GM18519 (cell line): ENCODE data around the gene BSG.
A peak's percentile ranks its signal among the peaks of the same experiment; 100 is the strongest.

ENCODE experiments used
- ATAC-seq: cut with Tn5 transposase; IDR thresholded peaks from one replicate; pipeline ENCODE4 v1.9.1; 2021; ENCODE audit warnings: mild to moderate bottlenecking, moderate library complexity; ENCODE audit not compliant: unreplicated experiment, low FRiP score

Gene BSG

DNA sequence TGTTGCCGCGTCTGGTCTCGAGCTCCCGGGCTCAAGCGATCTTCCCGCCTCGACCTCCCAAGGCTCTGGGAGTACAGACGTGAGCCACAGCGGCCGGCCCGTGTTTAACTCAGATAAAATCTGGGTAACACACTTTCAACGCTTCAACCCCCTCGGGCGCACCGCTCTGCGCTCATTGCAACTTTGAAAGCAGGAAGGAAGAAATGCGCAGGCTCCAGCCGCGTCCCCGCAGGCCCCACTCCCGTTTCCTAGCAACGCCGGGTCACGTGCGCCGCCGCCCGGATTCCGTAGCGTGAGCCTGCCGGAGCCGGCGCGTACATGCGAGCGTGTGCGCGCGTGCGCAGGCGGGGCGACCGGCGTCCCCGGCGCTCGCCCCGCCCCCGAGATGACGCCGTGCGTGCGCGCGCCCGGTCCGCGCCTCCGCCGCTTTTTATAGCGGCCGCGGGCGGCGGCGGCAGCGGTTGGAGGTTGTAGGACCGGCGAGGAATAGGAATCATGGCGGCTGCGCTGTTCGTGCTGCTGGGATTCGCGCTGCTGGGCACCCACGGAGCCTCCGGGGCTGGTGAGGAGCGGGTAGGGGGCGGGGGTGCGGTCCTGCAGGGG is at the start of gene BSG:
BSG (plus strand) TSS at position 457 of the 603 bp plus-strand sequence; CDS start at position 496, 39 bp downstream.
- ATAC-seq: peak; percentile 74

DNA sequence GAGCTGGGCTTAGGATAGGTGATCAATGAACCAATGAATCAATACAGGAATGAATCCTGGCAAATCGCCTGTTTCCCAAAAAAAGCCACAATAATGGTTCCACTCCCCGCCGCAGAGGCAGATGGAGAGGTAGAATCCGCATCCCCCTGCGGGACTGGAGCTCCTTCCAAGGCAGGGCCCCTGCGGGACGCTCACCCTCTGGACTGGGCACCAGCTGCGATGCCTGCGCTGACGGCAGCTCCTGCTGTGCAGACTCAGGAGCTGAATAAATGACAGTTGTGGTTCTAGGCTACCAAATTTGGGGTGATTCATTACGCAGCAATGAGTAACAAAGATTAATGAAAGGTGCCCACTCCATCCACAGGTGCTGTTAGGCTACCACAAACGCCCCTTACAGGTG is 49.7 kb upstream of the BSG start:
- no peak for ATAC-seq

DNA sequence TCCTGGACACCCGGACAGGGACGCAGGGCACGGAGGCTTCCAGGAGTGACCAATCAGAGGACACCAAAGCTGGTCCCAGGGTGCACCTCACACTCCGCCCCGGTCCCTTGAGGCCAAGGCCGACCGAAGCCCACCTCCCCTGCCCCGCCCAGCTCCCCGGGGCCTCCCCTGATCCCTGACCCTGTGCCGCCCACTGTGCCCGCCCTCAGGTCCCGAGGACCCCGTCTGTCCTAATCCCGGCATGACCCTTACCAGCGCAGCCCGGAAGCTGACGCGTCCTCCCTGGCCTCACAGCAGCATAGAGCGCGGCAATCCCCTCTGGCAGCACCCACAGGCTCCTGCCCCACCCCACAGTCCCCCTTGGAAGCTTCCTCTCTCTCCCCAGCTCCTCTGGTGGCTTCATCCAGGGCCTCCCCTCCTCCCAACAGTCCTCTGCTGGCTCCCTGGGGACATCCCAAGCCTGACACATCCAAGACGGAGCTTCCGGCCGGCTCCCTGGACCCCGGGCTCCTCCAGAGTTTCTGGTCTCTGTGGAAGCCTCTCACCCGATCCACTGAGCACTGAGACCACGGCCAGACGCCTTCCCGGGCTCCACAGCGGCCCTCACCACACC is 48.2 kb upstream of the BSG start:
- no peak for ATAC-seq

DNA sequence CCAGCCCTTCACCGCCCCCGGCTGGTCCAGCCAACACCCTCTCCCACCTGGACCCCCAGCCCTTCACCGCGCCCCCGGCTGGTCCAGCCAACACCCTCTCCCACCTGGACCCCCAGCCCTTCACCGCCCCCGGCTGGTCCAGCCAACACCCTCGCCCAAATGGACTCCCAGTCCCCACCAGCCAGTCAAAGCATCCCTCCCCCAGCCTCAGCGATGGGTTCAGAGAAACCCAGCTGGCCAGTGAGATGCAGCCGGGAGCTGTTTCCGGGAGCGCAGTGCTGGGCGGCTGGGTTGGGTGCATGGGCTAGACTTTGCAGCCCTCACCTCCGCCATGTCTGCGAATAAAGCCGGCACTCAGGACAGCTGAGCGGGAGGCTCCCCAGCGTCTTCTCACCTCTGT is 47.4 kb upstream of the BSG start:
- ATAC-seq: no peak

DNA sequence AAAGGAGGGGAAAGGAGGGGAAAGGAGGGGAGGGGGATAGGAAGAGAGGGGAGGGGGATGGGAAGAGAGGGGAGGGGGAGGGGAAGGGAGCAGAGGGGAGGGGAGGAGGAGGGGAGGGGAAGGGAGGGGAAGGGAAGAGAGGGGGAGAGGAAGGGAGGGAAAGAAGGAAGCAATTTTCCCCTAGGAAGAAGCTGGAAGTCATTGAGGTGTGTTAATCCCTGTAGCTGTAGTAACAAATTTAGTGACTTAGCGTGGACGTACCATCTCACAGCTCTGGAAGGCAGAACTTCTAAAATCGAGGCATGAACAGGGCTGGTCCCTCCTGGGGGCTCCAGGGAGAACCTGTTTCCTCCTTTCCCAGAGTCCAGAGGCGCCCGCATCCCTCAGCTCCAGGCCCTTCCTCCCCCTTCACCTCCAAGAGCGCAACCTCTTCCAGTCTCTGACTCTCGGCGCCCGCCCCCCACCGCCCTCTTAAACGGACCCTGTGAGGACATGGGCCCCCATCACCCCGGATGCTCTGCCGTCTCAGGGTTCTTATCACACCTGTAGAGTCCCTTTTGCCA is 46.5 kb upstream of the BSG start:
- no peak for ATAC-seq

DNA sequence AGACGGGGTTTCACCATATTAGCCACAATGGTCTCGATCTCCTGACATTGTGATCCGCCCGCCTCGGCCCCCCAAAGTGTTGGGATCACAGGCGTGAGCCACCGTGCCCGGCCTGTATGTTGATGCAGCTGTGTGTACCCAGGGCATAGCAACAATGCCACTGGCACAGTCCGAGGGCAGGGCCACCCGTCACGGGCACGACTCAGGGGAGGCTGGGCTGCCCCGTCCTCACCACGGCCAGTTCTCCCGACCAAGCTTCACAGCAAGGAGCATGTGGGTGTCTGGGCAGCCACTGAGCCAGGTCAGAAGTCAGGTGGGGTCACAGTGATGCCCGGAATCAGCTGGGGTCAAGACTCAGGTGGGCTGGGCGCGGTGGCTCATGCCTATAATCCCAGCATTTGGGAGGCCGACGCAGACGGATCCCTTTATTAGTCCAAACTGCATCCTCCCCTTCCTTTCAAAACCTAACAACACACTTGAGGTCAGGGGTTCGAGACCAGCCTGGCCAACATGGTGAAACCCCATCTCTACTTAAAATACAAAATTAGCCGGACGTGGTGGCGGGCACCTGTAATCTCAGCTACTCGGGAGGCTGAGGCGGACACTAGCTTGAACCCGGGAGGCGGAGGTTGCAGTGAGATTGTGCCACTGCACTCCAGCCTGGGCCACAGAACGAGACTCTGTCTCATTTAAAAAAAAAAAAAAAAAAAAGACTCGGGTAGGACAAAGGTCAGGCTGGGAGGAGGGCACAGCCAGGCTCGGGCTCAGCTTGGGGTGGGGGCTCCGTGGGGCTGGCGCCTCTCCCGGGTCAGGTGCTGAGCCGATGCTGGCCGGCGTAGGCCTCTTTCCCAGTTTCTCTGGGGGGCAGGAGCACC is 42.0 kb upstream of the BSG start:
- no peak for ATAC-seq

DNA sequence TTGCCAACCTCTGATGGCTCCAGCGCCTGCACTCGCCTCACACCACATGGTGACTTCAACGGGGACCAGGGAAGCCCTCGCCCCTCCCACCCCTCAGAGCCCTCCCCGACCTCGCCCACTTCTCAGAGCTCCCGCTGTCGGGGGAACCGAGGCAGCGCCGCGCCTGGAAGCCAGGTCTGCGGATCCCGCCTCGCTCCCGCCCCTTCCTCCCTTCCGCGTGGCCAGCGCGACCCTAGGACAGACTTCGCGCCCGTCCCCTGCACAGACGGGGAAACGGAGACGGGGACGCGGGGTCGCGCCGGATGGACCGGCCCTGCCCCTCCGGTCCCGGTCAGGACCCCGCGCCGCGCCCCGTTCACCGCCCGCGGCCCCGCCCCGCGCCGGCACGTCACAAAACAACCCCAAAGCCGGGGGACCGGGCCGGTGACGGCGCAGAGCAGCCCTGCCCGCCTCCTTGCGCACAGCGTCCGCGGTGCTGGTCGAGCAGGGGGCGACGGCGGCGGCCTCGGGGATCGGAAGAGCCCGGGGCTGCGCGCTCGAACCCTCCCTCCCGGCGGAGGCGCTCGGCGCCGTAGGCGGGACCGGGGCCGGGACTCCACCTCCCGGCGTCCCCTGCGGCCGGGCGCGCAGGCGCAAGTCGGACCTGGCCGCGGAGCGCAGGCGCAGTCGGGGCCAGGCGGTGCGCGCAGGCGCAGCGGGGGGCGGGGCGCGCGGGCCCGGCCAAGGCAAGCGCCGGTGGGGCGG is 41.2 kb upstream of the BSG start:
- peak; percentile 63 for ATAC-seq

DNA sequence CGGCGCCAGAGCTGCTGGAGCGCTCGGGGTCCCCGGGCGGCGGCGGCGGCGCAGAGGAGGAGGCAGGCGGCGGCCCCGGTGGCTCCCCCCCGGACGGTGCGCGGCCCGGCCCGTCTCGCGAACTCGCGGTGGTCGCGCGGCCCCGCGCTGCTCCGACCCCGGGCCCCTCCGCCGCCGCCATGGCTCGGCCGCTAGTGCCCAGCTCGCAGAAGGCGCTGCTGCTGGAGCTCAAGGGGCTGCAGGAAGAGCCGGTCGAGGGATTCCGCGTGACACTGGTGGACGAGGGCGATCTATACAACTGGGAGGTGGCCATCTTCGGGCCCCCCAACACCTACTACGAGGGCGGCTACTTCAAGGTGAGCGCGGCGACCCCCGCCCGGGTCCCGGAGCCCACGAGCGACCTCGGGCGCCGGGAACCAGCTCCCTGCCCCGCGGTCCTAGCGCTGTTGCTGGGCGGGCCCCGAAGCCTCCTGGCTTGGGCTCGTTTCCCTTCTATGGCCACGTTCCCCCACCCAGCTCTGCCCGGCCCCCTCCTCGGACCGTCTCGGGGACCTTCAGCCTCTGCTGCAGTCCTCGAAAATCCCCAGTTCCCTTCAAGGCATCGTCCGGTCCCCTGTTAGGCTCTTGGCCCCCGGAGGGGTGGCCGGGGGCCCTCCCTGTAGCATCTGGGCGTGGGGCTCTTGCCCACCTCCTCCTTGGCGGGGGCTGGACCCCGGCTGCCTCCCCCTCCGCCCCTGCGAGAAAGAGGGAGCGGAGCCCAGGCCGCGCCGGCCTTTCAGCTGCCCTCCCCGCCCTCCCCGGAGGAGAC is 40.4 kb upstream of the BSG start, which contains the start of gene CDC34:
CDC34 (plus strand) TSS at position 8 of the 808 bp plus-strand sequence; CDS start at position 180, 172 bp downstream.
- ATAC-seq: peak; percentile 9

DNA sequence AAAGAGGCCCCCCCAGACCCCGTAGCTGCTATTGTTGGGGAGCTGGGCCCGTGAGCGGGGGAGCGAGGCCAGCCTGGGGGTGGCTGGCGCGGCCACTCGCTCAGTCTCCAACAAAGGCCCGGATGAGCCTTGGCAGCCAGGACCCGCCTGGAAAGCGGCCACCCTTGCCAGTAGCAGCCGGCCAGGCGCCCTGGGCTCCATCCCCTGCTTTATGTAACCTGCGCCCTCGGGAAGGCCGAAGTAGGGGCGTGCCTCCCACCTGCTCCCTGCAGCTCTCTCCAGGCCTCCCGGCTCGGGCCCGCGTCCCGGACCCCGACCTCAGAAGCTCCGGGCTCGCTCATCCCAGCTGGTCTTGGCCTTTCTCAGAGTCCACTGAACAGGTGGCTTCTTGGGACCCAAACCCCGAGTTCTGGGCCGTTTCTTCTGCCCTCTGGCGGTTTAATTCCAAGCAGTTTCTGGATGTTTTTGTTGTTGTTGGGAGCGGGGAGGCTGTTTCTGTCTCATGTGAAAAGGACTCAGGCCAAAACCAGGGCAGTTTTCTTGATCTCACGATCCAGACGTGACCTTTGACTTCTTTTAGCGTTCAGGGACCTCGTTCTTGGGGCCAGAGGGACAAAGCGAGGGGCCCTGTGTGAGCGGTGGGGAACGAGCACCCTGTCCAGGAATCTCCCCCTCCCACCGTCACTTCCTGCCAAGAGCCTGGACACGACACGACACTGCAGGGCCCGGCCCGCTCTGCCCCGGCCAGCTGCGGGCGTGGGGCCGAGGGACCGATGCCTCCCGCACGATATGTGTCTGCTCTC is 39.6 kb upstream of the BSG start:
- ATAC-seq: no peak

DNA sequence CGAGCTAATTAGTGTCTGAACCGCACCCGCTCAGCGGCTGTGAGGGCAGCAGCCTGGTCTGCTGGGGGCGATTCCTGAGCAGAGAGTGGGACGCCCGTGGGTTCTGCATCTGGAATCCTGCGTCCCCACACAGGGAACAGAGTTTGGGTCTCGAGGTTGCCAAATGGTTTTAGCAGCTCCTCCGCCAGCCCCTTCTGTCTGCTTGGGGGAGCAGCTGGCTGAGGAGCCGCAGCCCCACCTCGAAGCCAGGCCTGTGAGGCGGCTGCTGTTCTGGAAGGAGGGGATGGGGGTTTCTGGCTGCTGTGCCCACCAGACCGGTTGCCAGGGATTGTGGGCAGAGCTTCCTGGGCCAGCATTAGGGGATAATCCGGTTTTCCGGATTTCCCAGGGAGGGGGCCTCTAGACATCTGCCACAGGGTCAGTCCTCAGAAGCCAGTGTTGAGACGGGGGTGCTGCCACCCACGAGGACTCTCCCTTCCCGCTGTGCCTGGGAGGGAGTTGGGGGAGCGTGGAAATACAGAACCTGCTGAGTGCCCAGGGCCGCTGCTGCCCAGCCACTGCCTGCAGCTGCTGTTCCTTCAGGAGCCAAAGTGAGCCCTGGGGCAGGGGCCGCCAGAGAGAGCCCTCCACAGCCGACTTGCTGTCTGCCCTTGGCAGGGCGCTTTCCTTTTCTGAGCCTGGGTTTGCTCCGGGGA is 38.9 kb upstream of the BSG start:
- ATAC-seq: no peak

DNA sequence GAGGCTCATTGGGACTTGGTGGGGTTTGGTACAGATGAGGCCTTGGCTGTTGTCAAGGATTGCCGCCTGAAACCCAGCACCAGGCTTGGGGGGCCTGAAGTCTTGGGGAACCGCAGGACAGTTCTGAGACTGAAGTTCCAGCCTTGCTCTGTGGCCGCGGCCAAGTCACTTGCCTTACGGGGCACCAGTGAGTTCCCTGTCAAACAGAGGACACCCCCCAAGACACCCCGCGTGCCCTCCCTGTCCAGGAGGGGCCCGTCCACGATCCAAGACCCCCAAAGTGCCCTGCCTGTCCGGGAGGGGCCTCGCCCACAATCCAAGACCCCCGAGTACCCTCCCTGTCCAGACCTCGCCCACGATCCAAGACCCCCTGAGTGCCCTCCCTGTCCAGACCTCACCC is 38.3 kb upstream of the BSG start:
- ATAC-seq: no peak

DNA sequence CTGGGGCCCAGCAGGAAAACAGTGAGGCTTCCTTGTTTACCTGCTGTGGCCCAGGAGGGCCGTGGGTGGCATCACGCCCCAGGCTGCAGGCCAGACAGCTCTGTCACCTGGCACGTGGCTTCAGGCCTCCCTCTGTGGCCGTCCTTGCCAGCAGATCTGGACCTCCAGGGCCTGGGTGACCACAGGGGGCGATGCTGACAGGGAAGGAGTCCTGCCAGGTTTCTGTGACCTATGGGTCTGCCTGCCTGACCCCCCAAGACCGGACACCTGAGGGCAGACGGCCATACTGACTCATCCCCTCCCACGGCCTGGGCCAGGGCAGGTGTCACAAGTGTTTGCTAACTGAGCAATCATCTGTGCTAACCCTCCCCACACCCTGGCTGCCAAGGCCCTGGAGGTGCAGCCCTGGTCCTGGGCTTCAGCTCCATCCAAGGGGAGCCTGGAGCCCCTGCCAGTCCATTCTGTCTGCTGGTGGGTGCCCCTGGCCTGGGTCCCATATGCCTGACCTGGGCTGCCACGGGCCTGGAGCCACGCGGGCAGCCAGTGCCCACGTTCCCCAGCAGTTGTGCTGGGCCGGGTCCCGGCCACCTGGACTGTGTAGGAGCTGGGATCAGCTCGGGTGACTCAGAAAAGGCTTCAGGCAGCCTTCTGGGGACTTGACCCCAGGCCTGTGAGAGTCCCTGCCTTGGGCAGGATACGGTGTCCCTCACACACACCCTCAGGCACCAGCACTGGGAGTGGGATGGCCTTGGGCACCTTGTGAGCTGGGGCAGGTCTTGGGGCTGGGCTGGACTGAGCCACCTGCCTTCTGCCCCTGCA is 37.2 kb upstream of the BSG start:
- no peak for ATAC-seq

DNA sequence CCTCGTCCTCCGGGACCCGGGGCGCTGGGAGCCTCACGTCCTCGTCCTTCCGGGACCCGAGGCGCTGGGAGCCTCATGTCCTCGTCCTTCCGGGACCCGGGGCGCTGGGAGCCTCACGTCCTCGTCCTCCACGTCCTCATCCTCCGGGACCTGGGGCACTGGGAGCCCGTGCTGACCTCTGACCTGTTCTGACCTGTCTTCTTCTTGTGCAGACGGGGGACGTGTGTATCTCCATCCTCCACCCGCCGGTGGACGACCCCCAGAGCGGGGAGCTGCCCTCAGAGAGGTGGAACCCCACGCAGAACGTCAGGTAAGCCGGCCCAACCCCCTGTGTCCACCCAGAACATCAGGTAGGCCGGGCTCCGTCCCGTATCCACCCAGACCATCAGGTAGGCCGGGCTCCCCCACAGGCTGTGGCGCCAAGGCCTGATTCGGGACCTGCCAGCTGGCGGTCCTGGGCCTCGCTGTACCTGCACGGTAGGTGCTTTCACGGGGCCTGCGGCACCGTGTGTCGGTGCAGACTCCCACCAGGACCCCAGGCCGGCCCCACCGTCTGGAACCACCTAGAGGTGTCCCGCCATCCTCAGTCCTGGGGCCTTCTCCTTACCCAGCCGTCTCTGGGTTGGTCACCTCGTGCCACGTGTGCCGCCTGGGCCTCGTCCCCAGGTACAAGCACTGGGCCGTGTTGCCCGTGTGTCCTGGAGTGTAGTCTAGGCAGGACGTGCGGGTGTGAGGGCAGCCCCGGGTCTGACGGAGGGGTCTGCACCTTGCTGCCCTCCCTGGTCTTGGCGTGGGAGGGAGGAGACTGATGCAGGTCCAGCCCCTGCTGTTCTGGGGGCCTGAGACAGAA is 36.1 kb upstream of the BSG start:
- ATAC-seq: no peak

DNA sequence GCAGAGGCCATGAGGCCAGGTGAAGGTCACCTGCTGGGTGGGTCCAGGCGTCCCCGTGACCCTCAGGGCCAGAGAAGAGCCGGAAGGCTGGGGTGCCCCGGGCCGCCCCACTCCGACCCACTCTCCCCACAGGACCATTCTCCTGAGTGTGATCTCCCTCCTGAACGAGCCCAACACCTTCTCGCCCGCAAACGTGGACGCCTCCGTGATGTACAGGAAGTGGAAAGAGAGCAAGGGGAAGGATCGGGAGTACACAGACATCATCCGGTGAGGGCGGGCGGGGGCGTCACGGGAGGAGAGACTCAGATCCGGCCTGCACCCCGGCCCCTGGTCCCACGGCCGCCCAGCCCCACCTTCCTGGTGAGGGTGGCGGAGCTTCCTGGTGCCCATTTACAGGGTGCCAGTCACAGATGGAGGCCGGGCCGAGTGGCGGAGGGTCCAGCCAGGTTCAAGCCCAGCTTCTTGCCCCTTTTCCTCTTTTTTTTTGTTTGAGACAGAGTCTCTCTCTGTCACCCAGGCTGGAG is 35.5 kb upstream of the BSG start:
- ATAC-seq: no peak

DNA sequence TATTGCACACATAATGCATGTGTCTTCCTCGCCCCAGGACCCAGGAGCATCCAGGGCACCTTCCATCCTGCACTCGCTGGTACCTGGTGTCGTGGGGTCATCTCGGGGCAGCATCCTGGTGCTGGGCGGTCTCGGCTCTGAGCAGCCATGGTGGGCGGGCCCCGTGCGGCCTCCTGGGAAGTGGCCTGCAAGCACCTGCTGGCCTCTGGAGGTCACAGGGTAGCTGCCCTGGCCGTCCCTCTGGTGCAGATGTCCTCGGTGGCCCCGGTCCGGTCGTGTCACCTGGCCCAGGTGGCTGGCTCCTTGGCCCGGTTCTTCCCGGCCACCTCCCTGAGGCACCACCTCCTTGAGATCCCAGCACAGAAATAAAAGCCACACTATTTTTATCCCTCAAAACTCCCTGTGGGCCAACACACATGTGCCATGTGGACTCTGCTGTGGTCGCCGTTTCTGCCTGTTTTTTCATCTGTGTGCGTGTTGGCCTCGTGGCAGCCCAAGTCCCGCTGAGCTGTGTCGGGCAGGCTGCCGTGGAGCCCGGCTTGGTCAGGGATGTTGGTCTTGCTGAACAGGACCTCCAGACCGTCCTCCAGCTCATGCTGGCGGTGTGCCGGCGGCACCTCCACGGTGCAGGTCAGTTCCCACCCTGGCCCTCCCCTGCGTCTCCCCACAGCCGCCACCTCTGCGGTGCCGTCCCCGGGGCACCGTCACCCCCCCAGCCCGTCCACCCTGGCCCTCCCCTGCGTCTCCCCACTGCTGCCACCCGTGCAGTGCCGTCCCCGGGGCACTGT is 33.6 kb upstream of the BSG start:
- no peak for ATAC-seq
